NAMALWA (cell line): ENCODE data around the gene RABGAP1.

ENCODE experiments used
- DNase-seq: peaks from one replicate; pipeline ENCODE4 v3.0.0-alpha.2; 2015; ENCODE audit warnings: low spot score

RABGAP1 gene

DNA sequence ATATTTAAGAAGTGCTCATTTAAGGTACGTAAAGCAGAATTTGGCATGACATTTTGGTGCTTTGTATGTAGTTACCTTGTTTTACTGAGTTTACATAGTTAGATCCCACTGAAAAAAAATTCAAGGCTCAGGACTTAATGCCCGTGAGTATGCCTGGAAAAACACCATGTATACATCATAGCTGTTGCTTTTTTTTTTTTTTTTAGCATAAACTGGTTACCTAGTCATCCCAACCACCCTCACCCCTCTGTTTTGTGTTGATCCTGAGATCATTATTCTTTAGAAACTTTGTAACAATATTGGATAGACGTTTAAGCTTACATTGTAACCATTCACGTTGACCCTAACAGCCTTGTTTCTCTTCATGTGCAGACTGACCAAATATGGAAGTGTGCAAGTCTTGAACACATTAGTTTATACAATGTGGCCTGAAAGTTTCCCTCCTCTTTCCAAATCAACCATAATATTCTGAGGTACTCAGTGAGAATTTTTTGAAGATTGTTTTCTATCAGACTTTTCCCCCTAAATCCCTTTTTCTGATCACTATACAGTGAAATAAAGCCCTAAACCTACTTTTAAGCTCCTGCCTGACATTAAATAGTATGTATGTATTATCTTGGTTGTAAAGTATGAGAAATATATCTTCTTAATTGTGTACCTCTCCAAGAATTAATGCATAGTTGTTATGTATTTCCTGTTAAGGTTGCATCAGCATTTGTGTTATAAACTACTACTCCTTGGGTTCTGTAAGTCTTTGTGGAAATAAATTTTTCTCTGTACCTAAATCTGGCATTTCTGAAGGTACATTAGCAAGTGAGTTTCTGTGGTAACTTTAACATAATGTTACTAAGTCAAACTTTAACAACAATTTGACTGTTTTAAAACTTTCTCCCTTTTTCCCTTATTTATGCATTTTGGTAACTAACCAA, 4.4 kb downstream of the RABGAP1 start:
- no peak for DNase-seq

DNA sequence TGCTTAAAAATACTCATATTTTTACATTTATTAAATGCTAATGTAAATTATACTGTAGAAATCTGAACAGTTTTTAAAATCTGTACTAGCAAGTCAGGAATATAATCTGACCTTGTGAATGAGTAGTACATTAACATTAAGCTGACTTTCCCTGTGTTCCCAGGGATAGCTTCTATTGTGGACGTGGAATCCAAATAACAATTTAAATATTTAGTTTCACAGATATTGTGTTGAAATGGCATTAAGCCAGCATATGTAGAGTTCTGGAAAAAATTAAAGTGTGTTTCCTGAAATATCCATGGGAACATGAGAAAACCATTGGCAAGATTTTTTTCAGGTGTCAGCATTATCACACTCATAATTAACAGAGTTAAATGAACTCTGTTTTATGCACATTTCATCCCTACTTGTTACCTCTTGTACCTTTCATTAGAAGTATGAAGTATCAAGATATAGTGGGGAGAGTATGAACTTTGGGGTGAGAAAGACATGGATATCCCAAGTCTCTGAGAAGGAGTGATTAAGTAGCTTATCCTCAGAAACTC, 5.7 kb downstream of the RABGAP1 start:
- DNase-seq: no peak

DNA sequence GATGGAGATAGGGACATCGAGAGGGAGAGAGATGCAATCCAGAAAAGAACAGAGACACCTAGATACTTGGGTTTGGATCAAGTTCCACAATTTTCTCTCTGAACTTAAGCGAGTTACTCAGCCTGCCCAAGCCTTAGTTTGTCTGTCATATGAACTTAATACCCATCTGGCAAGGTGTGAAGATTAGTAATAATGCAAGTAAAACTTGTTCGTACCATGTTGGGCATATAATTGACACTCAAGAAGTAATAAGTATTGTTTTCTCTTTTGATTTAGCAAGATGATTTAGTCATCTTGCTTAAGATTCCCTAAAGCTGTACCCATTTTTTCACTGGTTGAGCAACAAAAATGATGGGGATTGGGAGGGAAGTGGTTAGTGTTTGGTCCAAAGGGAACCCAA, 7.5 kb downstream of the RABGAP1 start:
- no peak for DNase-seq

DNA sequence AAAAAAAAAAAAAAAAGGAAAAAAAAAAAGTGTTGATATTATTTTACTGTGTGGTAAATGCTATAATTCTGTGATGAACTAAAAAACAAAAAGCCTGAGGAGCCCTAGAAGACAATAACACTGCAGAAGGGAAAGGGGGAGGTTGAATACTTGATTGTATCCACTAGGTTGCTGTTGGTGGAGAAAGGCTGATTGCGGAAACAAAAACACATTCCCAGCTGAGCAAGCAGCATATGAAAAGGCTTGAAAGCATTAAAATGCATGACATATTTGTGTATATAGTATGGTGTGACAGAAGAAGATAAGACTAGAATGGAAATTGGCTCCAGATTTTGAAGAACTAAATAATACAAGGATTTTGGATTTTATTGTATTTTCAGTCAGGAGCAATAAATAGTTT, 8.9 kb downstream of the RABGAP1 start:
- no peak for DNase-seq

DNA sequence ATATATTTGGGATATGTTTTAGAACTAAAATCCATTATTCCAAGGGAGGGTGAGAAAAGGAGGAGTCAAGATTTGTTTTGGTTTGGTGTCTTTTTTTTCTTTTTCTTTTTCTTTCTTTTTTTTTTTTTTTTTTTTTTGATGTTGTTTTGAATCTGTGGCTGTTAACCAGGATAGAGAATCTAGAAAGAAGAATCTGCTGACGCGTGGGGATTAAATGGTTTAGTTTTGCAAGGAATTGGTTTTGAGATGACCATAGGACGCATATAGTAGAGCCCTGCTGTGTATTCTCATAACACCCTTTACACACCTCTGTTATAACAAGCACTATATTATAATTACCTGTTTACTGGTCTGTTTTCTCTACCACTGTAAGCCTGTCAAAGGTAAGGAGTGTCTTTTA, 9.4 kb downstream of the RABGAP1 start:
- DNase-seq: no peak

DNA sequence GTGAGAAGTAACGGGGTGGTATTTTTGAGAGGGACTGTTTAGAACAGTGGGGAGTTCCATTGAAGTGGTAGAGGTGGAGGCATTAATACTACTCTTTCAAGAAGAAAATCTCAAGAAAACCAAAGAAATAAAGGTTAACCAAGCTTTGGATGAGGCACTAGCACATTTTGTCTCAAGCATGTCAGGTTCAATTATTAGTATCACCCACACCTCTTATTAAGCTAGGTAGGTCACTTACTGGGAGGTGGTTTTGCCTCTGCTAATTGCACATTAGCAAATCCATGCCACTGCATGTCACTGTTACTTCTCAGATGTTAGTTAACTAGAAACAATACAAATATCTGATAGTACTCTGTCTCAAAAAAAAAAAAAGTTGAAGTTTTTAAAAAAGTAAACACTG, 10.2 kb downstream of the RABGAP1 start:
- no peak for DNase-seq

DNA sequence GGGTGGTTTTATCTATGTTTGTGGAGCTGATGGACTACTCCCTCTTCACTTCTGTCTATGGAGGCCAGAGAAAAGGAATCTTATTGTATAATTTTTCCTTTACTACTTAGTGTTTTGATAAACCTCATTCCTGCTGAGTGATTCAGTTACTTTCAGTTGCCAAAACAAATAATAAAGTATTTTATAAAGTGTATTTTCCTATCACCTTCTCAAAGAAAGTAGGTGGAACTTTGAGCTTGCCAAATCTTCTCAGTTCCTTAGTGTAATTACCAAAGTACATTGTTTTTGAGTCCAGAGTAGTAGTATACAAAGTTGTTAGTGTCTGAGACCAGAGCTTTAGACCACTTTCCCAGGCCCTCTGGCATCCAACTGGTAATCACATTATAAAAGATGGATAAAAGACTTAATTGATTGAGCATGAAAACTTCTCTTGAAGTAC, 13.5 kb downstream of the RABGAP1 start:
- no peak for DNase-seq

DNA sequence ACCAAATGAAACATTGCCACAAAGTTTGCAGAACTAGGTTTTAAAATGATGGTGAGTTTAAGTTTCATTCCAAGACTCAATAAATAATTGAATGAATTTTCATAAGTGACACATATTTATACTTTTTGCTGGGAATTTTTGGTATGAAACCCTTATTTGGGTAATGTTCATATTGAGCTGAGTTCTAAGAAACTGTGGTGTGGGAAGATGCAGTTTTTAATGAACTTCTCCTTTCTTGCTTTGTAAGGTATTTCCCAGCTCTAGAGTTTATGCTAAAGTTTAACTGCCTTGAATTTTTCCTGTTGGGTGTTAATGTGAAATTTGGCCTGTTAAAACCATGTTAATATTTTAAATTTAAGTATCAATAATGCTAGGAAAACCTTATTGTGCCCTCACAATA, 15.1 kb downstream of the RABGAP1 start:
- no peak for DNase-seq

DNA sequence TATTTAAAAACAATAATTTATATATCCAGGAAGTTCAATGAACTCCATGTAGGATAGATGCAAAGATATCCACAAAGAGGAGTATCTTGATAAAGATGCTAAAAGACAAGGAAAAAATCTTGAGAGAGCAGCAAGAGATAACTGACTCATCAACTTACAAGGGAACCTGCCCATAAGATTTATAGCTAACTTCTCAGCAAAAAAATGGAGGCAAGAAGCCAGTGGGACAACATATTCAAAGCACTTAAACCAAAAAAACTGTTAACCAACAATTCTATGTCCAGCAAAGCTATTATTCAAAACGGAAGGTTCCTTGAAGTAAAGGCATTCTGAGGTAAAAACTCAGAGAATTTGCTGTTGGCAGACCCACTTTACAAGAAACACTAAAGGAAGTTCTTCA, 20.3 kb downstream of the RABGAP1 start:
- DNase-seq: no peak

DNA sequence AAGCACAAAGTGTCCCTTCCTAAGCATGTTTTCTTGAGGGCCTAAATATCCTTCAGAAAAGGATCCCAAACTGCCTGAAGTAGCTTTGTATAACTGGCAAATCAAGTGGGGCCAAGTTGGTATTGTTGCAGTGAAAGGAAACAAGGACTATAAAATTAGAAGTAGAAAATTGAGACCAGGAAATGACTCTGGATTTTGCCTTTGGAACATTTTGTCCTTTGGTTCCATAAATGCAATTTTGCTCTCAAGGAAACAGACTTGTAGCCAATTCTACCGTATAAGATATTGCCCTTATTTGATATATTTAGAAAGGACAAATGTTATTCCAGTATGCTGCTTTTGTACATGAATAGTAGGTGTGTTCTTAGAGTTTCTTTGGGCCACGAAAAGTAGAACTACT, 34.4 kb downstream of the RABGAP1 start:
- DNase-seq: no peak

DNA sequence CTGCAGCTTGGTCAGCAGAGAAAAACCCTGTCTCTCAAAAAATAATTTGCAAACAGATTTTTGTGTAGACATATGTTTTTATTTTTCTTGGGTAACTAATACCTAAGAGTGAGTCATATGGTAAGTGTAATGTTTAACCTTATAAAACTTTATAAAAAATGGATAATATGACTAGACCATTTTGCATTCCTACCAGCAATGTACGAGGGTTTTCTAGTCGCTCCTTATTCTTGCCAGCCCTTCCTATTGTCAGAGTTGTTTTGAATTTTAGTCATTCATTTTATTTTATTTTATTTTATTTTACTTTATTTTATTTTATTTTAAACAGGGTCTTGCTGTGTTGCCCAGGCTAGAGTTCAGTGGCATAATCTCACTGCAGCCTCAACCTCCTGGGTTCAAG, 37.8 kb downstream of the RABGAP1 start:
- no peak for DNase-seq

DNA sequence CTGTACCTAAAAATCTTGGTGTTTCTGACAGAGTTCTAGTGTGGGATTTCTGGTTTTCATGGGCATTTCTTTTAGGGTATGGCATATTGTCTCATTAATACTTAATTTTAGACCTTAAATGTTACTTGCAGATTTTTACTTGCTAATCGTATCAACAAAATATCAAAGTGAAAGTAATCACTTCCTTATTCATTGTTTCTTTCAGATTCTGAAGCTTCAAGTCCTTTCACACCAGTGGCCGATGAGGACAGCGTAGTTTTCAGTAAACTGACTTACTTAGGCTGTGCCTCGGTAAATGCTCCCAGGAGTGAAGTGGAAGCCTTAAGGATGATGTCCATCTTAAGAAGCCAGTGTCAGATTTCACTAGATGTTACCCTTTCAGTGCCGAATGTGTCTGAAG, 45.2 kb downstream of the RABGAP1 start:
- DNase-seq: no peak

DNA sequence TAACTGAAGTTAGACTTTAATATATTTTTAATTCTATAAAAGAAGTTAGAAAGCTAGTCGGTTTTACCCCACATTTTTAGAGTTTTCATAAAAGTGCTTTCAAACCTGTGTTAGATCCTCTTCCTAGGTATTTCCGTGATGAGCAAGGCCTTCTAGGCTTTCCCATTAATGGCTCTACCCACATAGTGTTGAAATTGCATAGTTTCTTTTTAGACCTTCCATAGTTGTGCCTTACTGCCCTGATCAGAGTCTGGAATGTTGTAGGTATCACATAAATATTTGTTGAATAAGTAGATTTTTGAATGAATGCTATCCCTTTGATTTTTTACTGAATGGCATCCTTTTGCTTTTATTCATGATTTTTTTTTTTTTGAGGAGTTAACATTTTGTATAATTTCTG, 47.3 kb downstream of the RABGAP1 start:
- DNase-seq: no peak

DNA sequence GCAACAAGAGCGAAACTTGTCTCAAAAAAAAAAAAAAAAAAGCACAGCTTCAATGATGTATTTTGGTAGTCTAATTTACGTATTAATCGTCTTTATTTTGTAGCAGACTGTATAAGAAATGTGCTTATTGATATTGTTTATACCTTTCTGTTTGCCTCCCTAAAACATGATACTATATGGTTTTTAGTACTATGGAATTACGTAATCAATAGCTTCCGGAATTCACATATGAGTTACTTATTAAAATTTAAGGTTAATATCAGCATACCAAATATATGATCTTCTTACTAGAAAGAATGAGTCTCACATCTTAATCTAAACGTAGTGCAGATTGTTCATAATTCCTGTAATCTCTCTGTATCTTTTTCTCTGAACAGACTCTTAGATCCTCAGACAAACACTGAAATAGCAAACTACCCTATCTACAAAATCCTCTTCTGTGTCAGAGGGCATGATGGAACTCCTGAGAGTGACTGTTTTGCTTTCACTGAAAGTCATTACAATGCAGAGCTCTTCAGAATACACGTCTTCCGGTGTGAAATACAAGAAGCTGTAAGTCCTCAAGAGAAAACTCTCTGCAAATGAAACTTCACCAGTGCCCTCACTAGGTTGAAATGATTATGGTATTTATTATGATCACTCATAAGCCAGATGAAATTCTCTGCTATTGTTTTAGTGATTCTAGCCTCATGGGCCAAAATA, 48.3 kb downstream of the RABGAP1 start:
- no peak for DNase-seq

DNA sequence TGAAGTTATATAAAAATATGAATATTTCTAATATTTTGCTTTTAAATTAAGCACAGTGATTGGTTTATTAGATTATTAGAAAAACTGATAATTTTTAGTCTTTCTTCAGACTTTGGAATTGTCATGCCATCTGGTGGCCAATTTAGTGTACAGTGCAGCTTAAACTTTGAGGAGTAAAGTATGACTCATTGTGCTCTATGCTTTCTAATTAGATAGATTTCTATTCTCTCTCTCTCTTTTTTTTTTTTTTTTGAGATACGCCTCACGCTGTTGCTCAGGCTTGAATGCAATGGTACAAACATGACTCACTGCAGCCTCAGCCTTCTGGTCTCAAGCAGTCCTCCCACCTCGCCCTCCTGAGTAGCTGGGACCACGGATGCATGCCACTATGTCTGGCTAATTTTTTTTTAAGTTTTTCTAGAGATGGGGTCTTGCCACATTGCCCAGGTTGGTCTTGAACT, 50.6 kb downstream of the RABGAP1 start:
- peak; percentile 70 for DNase-seq

DNA sequence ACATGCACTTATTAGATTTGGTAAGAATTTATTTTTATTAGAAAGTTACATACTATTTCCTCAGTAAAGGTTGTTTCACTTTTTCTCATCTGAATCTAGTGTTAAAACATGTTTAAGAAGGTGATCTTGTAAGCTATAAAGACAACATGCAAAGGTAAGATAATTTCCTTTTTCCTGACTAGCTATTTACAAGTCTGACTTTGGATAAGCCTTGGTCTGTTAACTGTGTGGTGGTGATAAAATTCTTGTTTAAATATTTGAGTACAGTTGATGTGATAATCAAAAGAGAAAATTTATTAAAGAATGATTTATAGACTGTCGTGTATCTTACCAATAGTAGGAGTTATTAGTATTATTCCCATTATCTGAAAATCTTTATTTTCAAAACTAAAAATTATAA, 55.8 kb downstream of the RABGAP1 start:
- DNase-seq: no peak

DNA sequence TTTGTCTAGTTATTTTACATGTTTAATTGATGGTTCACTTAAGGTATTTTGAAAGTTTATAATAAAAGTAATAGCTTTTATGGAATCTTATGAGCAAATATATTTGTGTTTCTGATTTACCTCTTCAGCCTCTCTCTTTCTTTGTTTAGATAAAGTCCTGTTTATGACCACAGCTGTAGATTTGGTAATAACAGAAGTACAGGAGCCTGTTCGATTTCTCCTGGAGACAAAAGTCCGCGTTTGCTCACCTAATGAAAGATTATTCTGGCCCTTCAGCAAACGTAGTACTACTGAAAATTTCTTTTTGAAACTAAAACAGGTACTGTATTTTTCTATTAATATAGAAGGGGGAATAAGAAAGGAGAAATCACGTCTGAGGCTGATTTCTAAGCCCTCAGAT, 57.6 kb downstream of the RABGAP1 start:
- no peak for DNase-seq

DNA sequence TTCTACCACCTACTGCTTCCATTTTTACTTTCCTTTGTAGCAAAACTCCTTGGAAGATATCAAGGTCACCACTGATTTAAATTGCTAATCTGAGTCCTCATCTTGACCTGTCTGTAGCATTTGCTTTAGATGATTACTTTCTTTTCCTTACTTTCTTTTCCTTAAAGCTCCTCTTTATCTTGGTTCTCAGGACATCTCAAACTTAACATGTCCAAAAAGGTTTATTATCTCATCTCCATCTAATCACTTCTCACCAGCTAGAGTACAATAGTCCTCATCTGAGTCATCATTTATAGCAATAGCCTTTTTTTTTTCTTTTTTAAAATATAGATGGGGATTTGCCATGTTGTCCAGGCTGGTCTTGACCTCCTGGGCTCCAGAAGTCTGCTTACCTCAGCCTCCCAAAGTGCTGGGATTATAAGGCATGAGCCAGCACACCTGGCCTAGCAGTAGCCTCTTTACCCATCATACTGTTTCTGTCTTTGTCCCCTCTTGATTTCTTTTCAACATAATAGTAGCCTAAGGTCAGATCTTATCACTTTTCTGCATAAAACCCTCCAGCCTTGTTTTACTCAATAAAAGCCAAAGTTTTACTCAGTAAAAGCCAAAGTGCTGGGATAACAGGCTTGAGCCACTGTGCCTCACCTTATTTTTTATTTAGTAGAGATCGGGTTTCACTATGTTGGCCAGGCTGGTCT, 59.7 kb downstream of the RABGAP1 start:
- DNase-seq: no peak

DNA sequence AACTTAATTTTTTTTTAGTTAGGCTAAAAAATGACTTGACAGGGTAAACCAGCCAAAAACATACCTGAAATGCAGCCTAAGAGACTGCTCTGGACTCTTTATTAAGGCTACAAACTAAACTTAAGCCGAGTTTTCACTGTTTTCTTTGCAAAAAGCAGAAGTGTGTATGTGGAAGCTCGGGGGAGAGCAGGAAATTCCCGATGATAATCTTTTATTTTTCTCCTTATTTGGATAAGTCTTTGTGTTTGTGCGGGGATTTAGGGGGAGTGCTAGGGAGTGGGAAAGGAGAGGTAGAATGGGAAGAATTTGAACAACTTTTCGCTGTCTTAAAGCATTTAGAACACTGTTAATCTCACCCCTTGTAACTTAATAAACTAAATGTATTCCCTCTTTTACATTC, 61.9 kb downstream of the RABGAP1 start:
- DNase-seq: no peak

DNA sequence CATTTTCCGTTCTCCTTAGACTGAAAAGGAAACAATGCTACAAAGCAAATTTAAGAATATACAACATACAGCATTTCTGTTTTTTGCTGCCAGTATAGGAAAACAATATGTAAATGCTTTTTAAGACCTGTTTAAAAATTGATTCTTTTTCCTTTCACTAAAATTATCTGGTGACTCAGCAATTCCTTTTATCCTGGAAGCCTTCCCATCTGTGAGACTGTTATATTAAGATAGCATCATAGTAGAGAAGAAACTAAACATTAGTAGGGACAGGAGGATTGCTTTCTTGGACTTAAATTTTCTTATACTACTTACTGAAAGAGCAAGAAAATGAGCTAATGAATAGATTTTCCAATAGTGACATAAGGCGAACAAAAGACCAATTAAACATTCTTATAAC, 62.6 kb downstream of the RABGAP1 start:
- DNase-seq: no peak

DNA sequence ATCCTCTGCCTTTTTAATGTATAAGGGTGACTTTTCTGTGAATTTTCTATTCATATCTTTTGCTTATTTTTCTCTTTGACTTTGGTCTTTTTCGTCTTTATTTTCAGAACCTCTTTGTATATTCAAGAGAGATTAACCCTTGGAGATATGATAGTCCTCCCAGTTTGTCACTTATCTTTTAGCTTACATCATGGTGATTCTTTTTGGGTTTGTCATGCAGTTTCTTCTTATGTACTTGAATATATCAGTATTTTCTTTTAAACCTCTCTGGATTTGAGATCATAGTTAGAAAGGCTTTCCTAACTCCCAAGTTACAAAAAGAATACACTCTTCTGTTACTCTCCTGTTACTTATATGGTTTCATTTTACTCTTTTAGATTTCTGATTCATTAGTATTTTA, 65.1 kb downstream of the RABGAP1 start:
- DNase-seq: no peak

DNA sequence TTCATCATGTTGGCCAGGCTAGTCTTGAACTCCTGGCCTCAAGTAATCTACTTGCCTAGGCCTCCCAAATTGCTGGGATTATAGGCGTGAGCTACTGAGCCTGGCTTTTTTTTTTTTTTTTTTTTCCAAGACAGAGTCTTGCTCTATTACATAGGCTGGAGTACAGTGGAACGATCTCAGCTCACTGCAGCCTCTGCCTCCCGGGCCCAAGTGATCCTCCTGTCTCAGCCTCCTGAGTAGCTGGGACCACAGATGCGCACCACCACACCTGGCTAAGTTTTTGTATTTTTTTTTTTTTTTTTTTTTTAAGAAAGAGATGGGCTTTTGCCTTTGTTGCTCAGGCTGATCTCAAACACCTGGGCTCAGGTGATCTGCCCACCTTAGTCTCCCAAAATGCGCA, 66.4 kb downstream of the RABGAP1 start:
- DNase-seq: no peak

DNA sequence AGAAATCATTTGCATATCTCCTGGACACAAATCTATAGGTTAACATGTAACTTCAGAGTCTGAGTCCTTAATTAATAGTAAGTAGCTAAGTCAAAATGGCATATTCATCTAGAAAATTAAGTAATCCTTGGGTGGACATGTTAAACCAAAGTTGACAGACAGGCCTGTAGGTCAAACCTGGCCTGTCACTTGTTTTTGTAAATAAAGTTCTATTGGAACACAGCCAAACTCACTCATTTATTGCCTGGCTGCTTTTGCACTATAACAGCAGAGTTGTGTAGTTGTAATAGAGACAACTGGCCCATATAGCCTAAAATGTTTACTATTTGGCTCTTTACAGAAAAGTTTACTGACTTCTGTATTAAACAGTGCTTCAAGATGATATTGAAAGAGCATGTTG, 68.1 kb downstream of the RABGAP1 start:
- DNase-seq: no peak
